K562 (cell line): ENCODE results near the gene ZBTB8A. TPM values are rescaled to one million over a fixed set of nuclear protein-coding genes. Genes with fewer than 3 reads are reported as not detected.

Experiments used
- ATAC-seq: fragments of 200-7000 bp; cut with Tn5 transposase; 3 replicates; pipeline ENCODE4 v1.9.1; 2020; ENCODE audit warnings: moderate library complexity
- BruUV-seq: library from RNA; stranded (reverse); fragments of 400-500 nt; replicated peaks from 2 replicates; lab custom pipeline; 2021; lab: Mats Ljungman, UMichigan
- CTCF ChIA-PET: fragments of 300-600 bp; formaldehyde crosslinking; extraction: SDS; loops from one replicate; lab custom pipeline; 2021; ENCODE audit warnings: low intra/inter-chr PET ratio; lab: Yijun Ruan, JAX
- POLR2A ChIA-PET: fragments of 300-600, 350-650 bp; sonication (Branson Sonifier 250); formaldehyde crosslinking; extraction: SDS; loops from one replicate; lab custom pipeline; 2021; ENCODE audit warnings: antibody characterized with exemption, inconsistent platforms; lab: Yijun Ruan, JAX
- DNase-seq, 4 experiments: peaks; one replicate each; pipeline versions ENCODE4 v3.0.0 to v3.0.0-alpha.2; 2011 to 2018; ENCODE audit warnings: low spot score in 3 of 4, mixed read lengths in 3 of 4; ENCODE audit errors: extremely low read depth in 1 of 4
- FAIRE-seq: peaks from 2 replicates; lab custom pipeline; 2011; peaks lifted over from hg19 to GRCh38; lab: Jason Lieb, UNC
- H2AFZ ChIP-seq: 2 replicates; pipeline ENCODE4 v1.6.0; 2011; ENCODE audit warnings: low read depth, low read length, control low read depth, inconsistent platforms
- H3K27ac ChIP-seq: fragments of 200-600 bp; 3 replicates; pipeline ENCODE4 v1.8.0; 2011; ENCODE audit warnings: low read depth, mild to moderate bottlenecking, control low read depth, inconsistent platforms, low read length, moderate library complexity, mixed read lengths; ENCODE audit errors: extremely low read depth
- H3K27me3 ChIP-seq, 2 experiments: fragments of 300-600 bp in 1 of 2; 2 replicates in 1 of 2; 3 replicates in 1 of 2; pipeline versions ENCODE4 v1.6.0 to v1.8.0; 2011; ENCODE audit warnings: inconsistent platforms in 2 of 2, low read length in 2 of 2, mild to moderate bottlenecking in 1 of 2, mixed read lengths in 1 of 2, moderate library complexity in 1 of 2; ENCODE audit not compliant: control insufficient read depth in 2 of 2, insufficient read depth in 2 of 2
- H3K36me3 ChIP-seq: fragments of 300-600 bp; 3 replicates; pipeline ENCODE4 v1.8.0; 2011; ENCODE audit warnings: mild to moderate bottlenecking, low read length, inconsistent platforms; ENCODE audit not compliant: control insufficient read depth, insufficient read depth
- H3K4me1 ChIP-seq, 2 experiments: fragments of 200-600 bp in 1 of 2; replicated peaks in 1 of 2; 2 replicates in 1 of 2; 3 replicates in 1 of 2; pipeline versions ENCODE4 v1.5.1 to v1.8.0; 2011; ENCODE audit warnings: inconsistent platforms in 2 of 2, low read length in 2 of 2, mild to moderate bottlenecking in 1 of 2, mixed read lengths in 1 of 2, moderate library complexity in 1 of 2; ENCODE audit not compliant: control insufficient read depth in 2 of 2, insufficient read depth in 2 of 2
- H3K4me2 ChIP-seq: 2 replicates; pipeline ENCODE4 v1.6.1; 2011; ENCODE audit warnings: low read length, control low read depth, inconsistent platforms, mixed read lengths; ENCODE audit not compliant: insufficient read depth
- H3K4me3 ChIP-seq: fragments of 200-600 bp; sonication (generic), shearing (Covaris generic); 2 replicates; pipeline ENCODE4 v1.5.1; 2016; ENCODE audit warnings: control low read depth, inconsistent platforms
- H3K79me2 ChIP-seq: fragments of 200-600 bp; 3 replicates; pipeline ENCODE4 v1.8.0; 2011; ENCODE audit warnings: low read length, inconsistent platforms; ENCODE audit not compliant: control insufficient read depth, insufficient read depth
- H3K9ac ChIP-seq, 2 experiments: 2 replicates each; pipeline versions ENCODE4 v1.6.0 to v1.6.1; 2011; ENCODE audit warnings: low read depth in 2 of 2, low read length in 2 of 2, control low read depth in 1 of 2, inconsistent platforms in 1 of 2, mild to moderate bottlenecking in 1 of 2, mixed read lengths in 1 of 2; ENCODE audit not compliant: insufficient read depth in 1 of 2
- H3K9me1 ChIP-seq: one replicate; pipeline ENCODE4 v1.6.0; 2011; ENCODE audit warnings: inconsistent platforms, mild to moderate bottlenecking, low read length, moderate library complexity; ENCODE audit not compliant: control insufficient read depth, insufficient read depth
- H3K9me3 ChIP-seq: replicated peaks from 2 replicates; pipeline ENCODE4 v1.5.1; 2011; ENCODE audit warnings: low read depth, low read length, inconsistent platforms; ENCODE audit not compliant: control insufficient read depth, insufficient read depth
- H4K20me1 ChIP-seq: replicated peaks from 2 replicates; pipeline ENCODE4 v1.6.1; 2011; ENCODE audit warnings: low read length, inconsistent platforms, mixed read lengths; ENCODE audit not compliant: control insufficient read depth, insufficient read depth
- ARID1B ChIP-seq: fragments of 450-650 bp; IDR thresholded peaks from 2 replicates; pipeline ENCODE4 v1.6.1; 2016; ENCODE audit warnings: antibody characterized with exemption, mild to moderate bottlenecking, inconsistent platforms
- DMBX1 ChIP-seq: fragments of 250-450 bp; sonication (Bioruptor Pico); IDR thresholded peaks from 2 replicates; pipeline ENCODE4 v1.8.0; 2022; ENCODE audit warnings: inconsistent platforms, mild to moderate bottlenecking, moderate library complexity, borderline replicate concordance
- FOXJ2 ChIP-seq: fragments of 200-800 bp; sonication (Bioruptor generic); IDR thresholded peaks from 2 replicates; pipeline ENCODE4 v1.6.1; 2016; ENCODE audit warnings: missing genetic modification characterization, missing compliant biosample characterization
- GATA2 ChIP-seq: sonication (generic); formaldehyde crosslinking; IDR thresholded peaks from 2 replicates; pipeline ENCODE4 v1.4.0; 2020; ENCODE audit warnings: mild to moderate bottlenecking, missing genetic modification reagents
- HDAC2 ChIP-seq: fragments of 450-650 bp; IDR thresholded peaks from 2 replicates; pipeline ENCODE4 v1.6.1; 2016; ENCODE audit warnings: mild to moderate bottlenecking
- NCOR1 ChIP-seq: fragments of 450-650 bp; IDR thresholded peaks from 2 replicates; pipeline ENCODE4 v1.6.1; 2016; ENCODE audit warnings: mild to moderate bottlenecking, moderate library complexity
- PPARD ChIP-seq: fragments of 250-450 bp; sonication (Bioruptor Pico); IDR thresholded peaks from 2 replicates; pipeline ENCODE4 v1.8.0; 2022; ENCODE audit warnings: inconsistent platforms, mild to moderate bottlenecking, moderate library complexity
- PRDM10 ChIP-seq: fragments of 450-650 bp; IDR thresholded peaks from 2 replicates; pipeline ENCODE4 v1.6.1; 2018; ENCODE audit not compliant: partially characterized antibody
- RBBP5 ChIP-seq: fragments of 200-600 bp; sonication (generic); IDR thresholded peaks from 2 replicates; pipeline ENCODE4 v1.6.1; 2012; ENCODE audit warnings: borderline replicate concordance, mild to moderate bottlenecking, low read length, control low read depth, inconsistent platforms; ENCODE audit not compliant: insufficient read depth, poor library complexity, severe bottlenecking
- TEAD2 ChIP-seq: fragments of 450-650 bp; IDR thresholded peaks from 2 replicates; pipeline ENCODE4 v1.6.1; 2016; ENCODE audit warnings: missing genetic modification characterization, control low read depth, missing compliant biosample characterization
- TRIM24 ChIP-seq, 2 experiments: fragments of 450-650 bp; IDR thresholded peaks; 2 replicates each; pipeline ENCODE4 v1.6.1; 2016
- ZKSCAN8 ChIP-seq: fragments of 200-800 bp; sonication (Bioruptor generic); IDR thresholded peaks from 2 replicates; pipeline ENCODE4 v1.6.1; 2016; ENCODE audit warnings: missing genetic modification characterization, missing compliant biosample characterization
- WGBS: fragments of 100-300 bp; shearing (Covaris generic); methylation state at CpG from one replicate; pipeline ENCODE4 v1.1.6; 2016; ENCODE audit warnings: low coverage, mixed read lengths; ENCODE audit not compliant: insufficient coverage; ENCODE audit errors: missing lambda C conversion rate; 5-methylcytosine and 5-hydroxymethylcytosine counted together
- in situ Hi-C: fragments of 300-500 bp; cut with MboI; formaldehyde crosslinking; loops from 4 replicates; pipeline ENCODE4 v1.15.0; 2018; ENCODE audit warnings: inconsistent platforms, mixed read lengths
- intact Hi-C: fragments of 100-400 bp; cut with micrococcal nuclease; formaldehyde crosslinking; loops from 2 replicates; pipeline ENCODE4 v1.14.2; 2022
- polyA plus RNA-seq, 8 experiments: library from polyadenylated mRNA; depleted of rRNA in 4 of 8; stranded (reverse) in 5 of 8; unstranded in 3 of 8; fragments of >200 nt; fragmentation: Nextera tagmentation in 2 of 8; fragmentation: Illumina TruSeq in 1 of 8; extraction: Ambion mirVana in 2 of 8; extraction: Trizol in 1 of 8; gene quantifications; 2 replicates each; pipeline versions ENCODE4 v1.2.1 to v1.2.3, GENCODE V29; 2011 to 2014; ENCODE audit warnings: inconsistent platforms in 1 of 8, missing spikeins in 1 of 8
- total RNA-seq, 7 experiments: library from RNA; depleted of rRNA in 6 of 7; stranded (reverse); fragments of >200 nt in 6 of 7; fragmentation: Illumina TruSeq in 2 of 7; extraction: Trizol in 2 of 7; gene quantifications; 2 replicates each; pipeline versions ENCODE4 v1.2.1 to v1.2.3, GENCODE V29; 2011 to 2021; ENCODE audit warnings: low replicate concordance in 1 of 7
- TF ChIP-seq, protein P1 (sequence below), 3 experiments: fragments of 200-800 bp in 1 of 3; fragments of 250-450 bp in 1 of 3; fragments of 450-650 bp in 1 of 3; sonication (Bioruptor Pico) in 1 of 3; sonication (Bioruptor generic) in 1 of 3; formaldehyde crosslinking in 1 of 3; IDR thresholded peaks; 2 replicates each; pipeline versions ENCODE4 v1.6.1 to v1.8.0; 2016 to 2022; ENCODE audit warnings: mild to moderate bottlenecking in 2 of 3, missing genetic modification characterization in 2 of 3, missing compliant biosample characterization in 1 of 3, moderate library complexity in 1 of 3
- TF ChIP-seq, protein P2 (sequence below), 2 experiments: fragments of 250-450 bp in 1 of 2; fragments of 450-650 bp in 1 of 2; sonication (Bioruptor Pico) in 1 of 2; IDR thresholded peaks; 2 replicates each; pipeline versions ENCODE4 v1.6.1 to v1.8.0; 2016 to 2021; ENCODE audit warnings: mild to moderate bottlenecking in 2 of 2, moderate library complexity in 2 of 2, missing compliant biosample characterization in 1 of 2, missing genetic modification characterization in 1 of 2

The ZBTB8A gene
- total and polyA plus RNA-seq, 9 of the 15 experiments (the other 6 are each of a cell fraction or from before 2014, with no cell fraction given): 0.01 to 0.64 (median 0.09) TPM

GRCh38 chr1:32494196-32494595 is 45.0 kb upstream of the ZBTB8A start:
- peaks cover 3% of the 10 kb centered on the region; the same call in 1 of the 2 replicates for H4K20me1 ChIP-seq
- no peaks in the 10 kb centered on the region for H3K9me1 ChIP-seq
- H3K9ac ChIP-seq: no peak overlapping the region
- H2AFZ ChIP-seq: no peak overlapping the region
- 0% methylated on average over 1 of the region's 1 CpG for WGBS
- H3K4me3 ChIP-seq: no peak overlapping the region
- no peak overlapping the region for H3K27ac ChIP-seq
- peak in 1 of 4 experiments; percentile 18 for DNase-seq
- intact Hi-C loops: no loop called here
- in situ Hi-C loops: no loop called here
- H3K9me3 ChIP-seq: no peaks in the 10 kb centered on the region
- CTCF ChIA-PET: no interaction called here
- peaks cover 13 to 15% of the 10 kb centered on the region in 2 experiments for H3K27me3 ChIP-seq
- no peak for FAIRE-seq
- no peak for ATAC-seq
- no peaks in the 10 kb centered on the region for H3K36me3 ChIP-seq
- no peak overlapping the region for H3K4me2 ChIP-seq
- no peaks in the 10 kb centered on the region for H3K79me2 ChIP-seq
- no TSS peak for BruUV-seq
- H3K4me1 ChIP-seq: no peaks in the 10 kb centered on the region; a peak in 3 of 5 replicates
- POLR2A ChIA-PET: interaction anchor here (0.6 to 3.0 kb wide), 2 partner anchors 13 to 17 kb away, joined by 4 to 10 read pairs; no protein-coding TSS in a partner anchor
- TF ChIP-seq, protein P1, sequence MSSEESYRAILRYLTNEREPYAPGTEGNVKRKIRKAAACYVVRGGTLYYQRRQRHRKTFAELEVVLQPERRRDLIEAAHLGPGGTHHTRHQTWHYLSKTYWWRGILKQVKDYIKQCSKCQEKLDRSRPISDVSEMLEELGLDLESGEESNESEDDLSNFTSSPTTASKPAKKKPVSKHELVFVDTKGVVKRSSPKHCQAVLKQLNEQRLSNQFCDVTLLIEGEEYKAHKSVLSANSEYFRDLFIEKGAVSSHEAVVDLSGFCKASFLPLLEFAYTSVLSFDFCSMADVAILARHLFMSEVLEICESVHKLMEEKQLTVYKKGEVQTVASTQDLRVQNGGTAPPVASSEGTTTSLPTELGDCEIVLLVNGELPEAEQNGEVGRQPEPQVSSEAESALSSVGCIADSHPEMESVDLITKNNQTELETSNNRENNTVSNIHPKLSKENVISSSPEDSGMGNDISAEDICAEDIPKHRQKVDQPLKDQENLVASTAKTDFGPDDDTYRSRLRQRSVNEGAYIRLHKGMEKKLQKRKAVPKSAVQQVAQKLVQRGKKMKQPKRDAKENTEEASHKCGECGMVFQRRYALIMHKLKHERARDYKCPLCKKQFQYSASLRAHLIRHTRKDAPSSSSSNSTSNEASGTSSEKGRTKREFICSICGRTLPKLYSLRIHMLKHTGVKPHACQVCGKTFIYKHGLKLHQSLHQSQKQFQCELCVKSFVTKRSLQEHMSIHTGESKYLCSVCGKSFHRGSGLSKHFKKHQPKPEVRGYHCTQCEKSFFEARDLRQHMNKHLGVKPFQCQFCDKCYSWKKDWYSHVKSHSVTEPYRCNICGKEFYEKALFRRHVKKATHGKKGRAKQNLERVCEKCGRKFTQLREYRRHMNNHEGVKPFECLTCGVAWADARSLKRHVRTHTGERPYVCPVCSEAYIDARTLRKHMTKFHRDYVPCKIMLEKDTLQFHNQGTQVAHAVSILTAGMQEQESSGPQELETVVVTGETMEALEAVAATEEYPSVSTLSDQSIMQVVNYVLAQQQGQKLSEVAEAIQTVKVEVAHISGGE (CRISPR knock-in tag; IDR thresholded peaks at IDR 0.05): peak in 1 of 3 experiments; percentile 55; a peak in 2 of 6 replicates
- TF ChIP-seq ARID1B (peak; percentile 58), PPARD (CRISPR knock-in tag) (no peak), DMBX1 (CRISPR knock-in tag) (0 out of 2 replicates have a peak, but pooled peaks have one; percentile 23), TRIM24 (IDR thresholded peaks at IDR 0.05) (0 out of 4 replicates have a peak, but pooled peaks of 1 of the 2 experiments have one; percentile 37), FOXJ2 (tag) (no peak), TEAD2 (tag) (peak; percentile 77; the same call in 1 of the 2 replicates), NCOR1 (peak; percentile 74), GATA2 (CRISPR knock-in tag) (peak; percentile 66; the same call in 1 of the 2 replicates), RBBP5 (peak; percentile 28), PRDM10 (peak; percentile 82), HDAC2 (no peak), ZKSCAN8 (CRISPR knock-in tag) (0 out of 2 replicates have a peak, but pooled peaks have one; percentile 42)
- TF ChIP-seq, protein P2, sequence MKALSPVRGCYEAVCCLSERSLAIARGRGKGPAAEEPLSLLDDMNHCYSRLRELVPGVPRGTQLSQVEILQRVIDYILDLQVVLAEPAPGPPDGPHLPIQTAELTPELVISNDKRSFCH (CRISPR knock-in tag; IDR thresholded peaks at IDR 0.05): no peak
- TF ChIP-seq, protein P2 (tag; IDR thresholded peaks at IDR 0.05): peak; percentile 73; the same call in 1 of the 2 replicates
